ENCODE results near the gene SNHG17. TPM values are rescaled to one million over a fixed set of nuclear protein-coding genes. Genes with fewer than 3 reads are reported as not detected.
A peak's percentile ranks its signal among the peaks of the same experiment; 100 is the strongest.

Gene SNHG17
- total and polyA plus RNA-seq, 9 of the 15 experiments (the other 6 are each of a cell fraction or from before 2014, with no cell fraction given): 29.8 to 106 (median 57.7) TPM

DNA sequence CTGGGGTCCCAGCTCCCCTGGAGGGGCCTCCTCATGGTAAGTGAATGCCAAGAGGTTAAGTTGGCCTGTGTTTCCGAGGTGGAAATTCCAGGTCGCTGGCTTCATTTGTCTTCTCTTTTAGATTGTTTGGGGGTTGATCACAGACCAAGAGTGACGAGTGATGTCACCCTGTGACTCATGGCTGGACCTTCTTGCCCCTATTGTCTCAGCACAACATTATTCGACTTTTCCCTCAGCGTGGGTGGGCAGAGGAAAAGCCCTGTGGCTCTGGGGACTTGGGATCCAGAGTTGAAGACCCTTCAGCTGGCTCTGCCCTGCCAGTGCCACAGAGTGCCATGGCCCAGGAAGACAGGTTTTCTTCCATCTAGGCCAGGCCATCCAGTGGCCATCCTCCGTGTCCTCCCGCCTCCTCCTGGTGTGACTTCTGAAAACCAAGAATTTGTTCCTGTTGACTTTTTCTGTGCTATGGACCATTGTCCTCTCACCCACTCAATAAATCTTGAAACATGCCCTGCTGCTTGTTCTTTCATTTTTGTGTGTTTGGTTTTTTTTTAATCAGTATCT, 15.4 kb upstream of the SNHG17 start (continued):
- TF ChIP-seq PTBP1 (IDR thresholded peaks at IDR 0.05; ENCODE audit: low read depth, low read length): no peak
- no peak for TF ChIP-seq LARP7 (IDR thresholded peaks at IDR 0.05)
- no peak for TF ChIP-seq NR3C1 (CRISPR knock-in tag; IDR thresholded peaks at IDR 0.05)
- TF ChIP-seq FOSL1 (tag; conservative IDR thresholded peaks at IDR 0.05): peak; percentile 93
- no peak; the same call in 1 of the 2 replicates for TF ChIP-seq CREB1 (IDR thresholded peaks at IDR 0.05)
- TF ChIP-seq CREB1 (CRISPR knock-in tag; IDR thresholded peaks at IDR 0.05): 0 out of 2 replicates have a peak, but pooled peaks have one; percentile 16
- TF ChIP-seq ARID1B (IDR thresholded peaks at IDR 0.05): peak; percentile 49
- peak; percentile 26; the same call in 1 of the 2 replicates for TF ChIP-seq DPF2 (IDR thresholded peaks at IDR 0.05)
- no peak for TF ChIP-seq ZNF224 (CRISPR knock-in tag; IDR thresholded peaks at IDR 0.05)
- no peak for TF ChIP-seq TCFL5 (CRISPR knock-in tag; conservative IDR thresholded peaks at IDR 0.05)
- TF ChIP-seq NFYB (IDR thresholded peaks at IDR 0.05; ENCODE audit: extremely low read depth, insufficient read length): no peak
- TF ChIP-seq ZNF408 (CRISPR knock-in tag; IDR thresholded peaks at IDR 0.05; ENCODE audit: low read depth): no peak
- no peak for TF ChIP-seq NFATC3 (IDR thresholded peaks at IDR 0.05)
- TF ChIP-seq JUN (IDR thresholded peaks at IDR 0.05; ENCODE audit: borderline replicate concordance, low read depth, low read length): peak; percentile 93
- TF ChIP-seq JUN (CRISPR knock-in tag; IDR thresholded peaks at IDR 0.05; ENCODE audit: borderline replicate concordance): peak; percentile 45; the same call in 1 of the 2 replicates
- TF ChIP-seq, protein P1, sequence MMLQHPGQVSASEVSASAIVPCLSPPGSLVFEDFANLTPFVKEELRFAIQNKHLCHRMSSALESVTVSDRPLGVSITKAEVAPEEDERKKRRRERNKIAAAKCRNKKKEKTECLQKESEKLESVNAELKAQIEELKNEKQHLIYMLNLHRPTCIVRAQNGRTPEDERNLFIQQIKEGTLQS (IDR thresholded peaks at IDR 0.05): peak; percentile 96
- TF ChIP-seq, protein P1 (CRISPR knock-in tag; conservative IDR thresholded peaks at IDR 0.05): no peak
- peak; percentile 57; the same call in 1 of the 2 replicates for TF ChIP-seq SMARCA4 (IDR thresholded peaks at IDR 0.05)
- TF ChIP-seq, protein P2, sequence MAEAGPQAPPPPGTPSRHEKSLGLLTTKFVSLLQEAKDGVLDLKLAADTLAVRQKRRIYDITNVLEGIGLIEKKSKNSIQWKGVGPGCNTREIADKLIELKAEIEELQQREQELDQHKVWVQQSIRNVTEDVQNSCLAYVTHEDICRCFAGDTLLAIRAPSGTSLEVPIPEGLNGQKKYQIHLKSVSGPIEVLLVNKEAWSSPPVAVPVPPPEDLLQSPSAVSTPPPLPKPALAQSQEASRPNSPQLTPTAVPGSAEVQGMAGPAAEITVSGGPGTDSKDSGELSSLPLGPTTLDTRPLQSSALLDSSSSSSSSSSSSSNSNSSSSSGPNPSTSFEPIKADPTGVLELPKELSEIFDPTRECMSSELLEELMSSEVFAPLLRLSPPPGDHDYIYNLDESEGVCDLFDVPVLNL (CRISPR knock-in tag; IDR thresholded peaks at IDR 0.05; ENCODE audit: low read depth): no peak
- TF ChIP-seq ZSCAN32 (CRISPR knock-in tag; IDR thresholded peaks at IDR 0.05): no peak
- TF ChIP-seq GABPB2 (CRISPR knock-in tag; conservative IDR thresholded peaks at IDR 0.05): no peak
- TF ChIP-seq, protein P3, sequence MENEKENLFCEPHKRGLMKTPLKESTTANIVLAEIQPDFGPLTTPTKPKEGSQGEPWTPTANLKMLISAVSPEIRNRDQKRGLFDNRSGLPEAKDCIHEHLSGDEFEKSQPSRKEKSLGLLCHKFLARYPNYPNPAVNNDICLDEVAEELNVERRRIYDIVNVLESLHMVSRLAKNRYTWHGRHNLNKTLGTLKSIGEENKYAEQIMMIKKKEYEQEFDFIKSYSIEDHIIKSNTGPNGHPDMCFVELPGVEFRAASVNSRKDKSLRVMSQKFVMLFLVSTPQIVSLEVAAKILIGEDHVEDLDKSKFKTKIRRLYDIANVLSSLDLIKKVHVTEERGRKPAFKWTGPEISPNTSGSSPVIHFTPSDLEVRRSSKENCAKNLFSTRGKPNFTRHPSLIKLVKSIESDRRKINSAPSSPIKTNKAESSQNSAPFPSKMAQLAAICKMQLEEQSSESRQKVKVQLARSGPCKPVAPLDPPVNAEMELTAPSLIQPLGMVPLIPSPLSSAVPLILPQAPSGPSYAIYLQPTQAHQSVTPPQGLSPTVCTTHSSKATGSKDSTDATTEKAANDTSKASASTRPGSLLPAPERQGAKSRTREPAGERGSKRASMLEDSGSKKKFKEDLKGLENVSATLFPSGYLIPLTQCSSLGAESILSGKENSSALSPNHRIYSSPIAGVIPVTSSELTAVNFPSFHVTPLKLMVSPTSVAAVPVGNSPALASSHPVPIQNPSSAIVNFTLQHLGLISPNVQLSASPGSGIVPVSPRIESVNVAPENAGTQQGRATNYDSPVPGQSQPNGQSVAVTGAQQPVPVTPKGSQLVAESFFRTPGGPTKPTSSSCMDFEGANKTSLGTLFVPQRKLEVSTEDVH (IDR thresholded peaks at IDR 0.05; ENCODE audit: low read depth, partially characterized antibody): no peak

All from K562 (cell line).